Naive thymus-derived CD8-positive, alpha-beta T cell (primary cell): Measurements from ENCODE around the gene MAP2K7. TPM values are rescaled to one million over a fixed set of nuclear protein-coding genes. Genes with fewer than 3 reads are reported as not detected.
"Not testable (repeated sequence)": the region's sequence is repeated elsewhere in the genome, so short reads cannot be mapped to it uniquely, and the experiment has no call there.

ENCODE experiments used
- ATAC-seq, 2 donors: fragments of 150-1000 bp; cut with Tn5 transposase in 1 of 2; sonication (Bioruptor Pico), chemical (Tn5 transposase) in 1 of 2; 1 replicate in 1 of 2; 2 replicates in 1 of 2; pipeline ENCODE4 v1.10.0; 2021; ENCODE audit warnings: mild to moderate bottlenecking in 2 of 2, moderate library complexity in 2 of 2
- POLR2A ChIA-PET: fragments of 350-600 bp; sonication (Branson Sonifier 250); formaldehyde crosslinking; loops from one replicate; lab custom pipeline; 2021; ENCODE audit warnings: antibody characterized with exemption; lab: Charles Lee
- DNase-seq, 10 donors: peaks; one replicate each; pipeline versions ENCODE4 v3.0.0 to v3.0.0-alpha.2; 2020 to 2022
- H3K27ac Mint-ChIP-seq, 10 donors: one replicate each; pipeline ENCODE4 v1.8.0; 2020 to 2022; ENCODE audit warnings: mild to moderate bottlenecking in 10 of 10, mixed read lengths in 10 of 10, moderate library complexity in 4 of 10, inconsistent platforms in 1 of 10
- H3K27me3 Mint-ChIP-seq, 5 donors: one replicate each; pipeline ENCODE4 v1.8.0; 2021 to 2022; ENCODE audit warnings: mixed read lengths in 5 of 5
- H3K36me3 Mint-ChIP-seq, 3 donors: one replicate each; pipeline ENCODE4 v1.8.0; 2020 to 2022; ENCODE audit warnings: mixed read lengths in 3 of 3, mild to moderate bottlenecking in 2 of 3, inconsistent platforms in 1 of 3
- H3K4me1 Mint-ChIP-seq, 4 donors: one replicate each; pipeline ENCODE4 v1.8.0; 2021 to 2022; ENCODE audit warnings: mixed read lengths in 4 of 4
- H3K4me3 Mint-ChIP-seq, 10 donors: one replicate each; pipeline ENCODE4 v1.8.0; 2020 to 2022; ENCODE audit warnings: mild to moderate bottlenecking in 10 of 10, mixed read lengths in 10 of 10, moderate library complexity in 6 of 10, inconsistent platforms in 1 of 10
- H3K9me3 Mint-ChIP-seq, 9 donors: one replicate each; pipeline ENCODE4 v1.8.0; 2020 to 2022; ENCODE audit warnings: mixed read lengths in 9 of 9, mild to moderate bottlenecking in 3 of 9, inconsistent platforms in 1 of 9, moderate library complexity in 1 of 9
- polyA plus RNA-seq, 3 donors: library from polyadenylated mRNA; unstranded; fragments of 300-500 nt; fragmentation: Illumina TruSeq; gene quantifications; one replicate each; pipeline ENCODE4 v1.2.3, GENCODE V29; 2021
- total RNA-seq, 8 experiments: library from RNA in 2 of 8; stranded (reverse) in 2 of 8; gene quantifications; one replicate each; pipeline ENCODE4 v1.2.3 and lab custom pipeline; 2021 to 2026

Gene MAP2K7
- total and polyA plus RNA-seq, 5 experiments from 2014 or later = 1.8 to 86.9 (median 5.1) TPM

- H3K4me3 Mint-ChIP-seq, DNase-seq, H3K27ac Mint-ChIP-seq, POLR2A ChIA-PET, H3K36me3 Mint-ChIP-seq, H3K4me1 Mint-ChIP-seq, H3K9me3 Mint-ChIP-seq, ATAC-seq: not testable (repeated sequence)
- peaks cover 1 to 38% (median 12%) of the 10 kb centered on the region in 5 donors for H3K27me3 Mint-ChIP-seq
Observed at GRCh38 chr19:7893362-7894101, 10.1 kb upstream of the MAP2K7 start.

GRCh38 chr19:7894612-7895309 lies 8.9 kb upstream of the MAP2K7 start:
- Mint-ChIP-seq H3K9me3 (no peaks in the 10 kb centered on the region), H3K27me3 (peaks cover 1 to 31% (median 9%) of the 10 kb centered on the region in 5 donors), H3K36me3 (no peaks in the 10 kb centered on the region), H3K27ac (no peak overlapping the region), H3K4me3 (no peak overlapping the region), H3K4me1 (no peaks in the 10 kb centered on the region)
- ATAC-seq = no peak
- no peak for DNase-seq
- POLR2A ChIA-PET = no interaction called here

GRCh38 chr19:7895565-7895964 lies 8.1 kb upstream of the MAP2K7 start:
- ATAC-seq (no peak), DNase-seq (no peak)
- Mint-ChIP-seq H3K27ac (peak overlapping the region in 1 of 10 donors; percentile 24), H3K4me3 (no peak overlapping the region), H3K36me3 (no peaks in the 10 kb centered on the region), H3K27me3 (peaks cover 0 to 29% (median 6%) of the 10 kb centered on the region in 5 donors), H3K9me3 (no peaks in the 10 kb centered on the region), H3K4me1 (no peaks in the 10 kb centered on the region)
- POLR2A ChIA-PET = no interaction called here

- Mint-ChIP-seq H3K27ac (no peak overlapping the region), H3K36me3 (no peaks in the 10 kb centered on the region), H3K4me3 (no peak overlapping the region), H3K9me3 (no peaks in the 10 kb centered on the region), H3K4me1 (peaks cover 0 to 2% (median 0%) of the 10 kb centered on the region in 4 donors), H3K27me3 (peaks cover 0 to 22% (median 0%) of the 10 kb centered on the region in 5 donors)
- POLR2A ChIA-PET = no interaction called here
- no peak for DNase-seq
- ATAC-seq = no peak
Observed at GRCh38 chr19:7897292-7897691, 6.4 kb upstream of the MAP2K7 start.

- no peak for ATAC-seq
- Mint-ChIP-seq H3K27me3 (peaks cover 0 to 18% (median 0%) of the 10 kb centered on the region in 5 donors), H3K4me1 (peaks cover 3 to 15% (median 12%) of the 10 kb centered on the region in 4 donors), H3K9me3 (peaks cover 0 to 3% (median 0%) of the 10 kb centered on the region in 9 donors), H3K36me3 (no peaks in the 10 kb centered on the region), H3K4me3 (no peak overlapping the region), H3K27ac (no peak overlapping the region)
- DNase-seq = no peak
- POLR2A ChIA-PET = no interaction called here
Observed at GRCh38 chr19:7898967-7899366, 4.7 kb upstream of the MAP2K7 start.

GRCh38 chr19:7899751-7900378 lies 3.8 kb upstream of the MAP2K7 start:
- Mint-ChIP-seq H3K4me3 (no peak overlapping the region), H3K36me3 (peaks cover 0 to under 1% (median 0%) of the 10 kb centered on the region in 3 donors), H3K27ac (no peak overlapping the region), H3K4me1 (peaks cover 7 to 22% (median 19%) of the 10 kb centered on the region in 4 donors), H3K9me3 (peaks cover 0 to 3% (median 0%) of the 10 kb centered on the region in 9 donors), H3K27me3 (peaks cover 0 to 10% (median 0%) of the 10 kb centered on the region in 5 donors)
- POLR2A ChIA-PET = interaction anchor here (0.5 to 1.7 kb wide), 5 partner anchors 10 to 1785 kb away, joined by 3 read pairs; partner anchors contain the start of gene SNAPC2
- ATAC-seq = no peak
- DNase-seq = no peak

- no peak for ATAC-seq
- Mint-ChIP-seq H3K4me1 (peaks cover 10 to 26% (median 24%) of the 10 kb centered on the region in 4 donors), H3K36me3 (peaks cover 0 to 3% (median 0%) of the 10 kb centered on the region in 3 donors), H3K27ac (peak overlapping the region in 2 of 10 donors; percentile 15 to 46), H3K27me3 (peaks cover 0 to 6% (median 0%) of the 10 kb centered on the region in 5 donors), H3K4me3 (peak overlapping the region in 1 of 10 donors; percentile 20), H3K9me3 (peaks cover 0 to 3% (median 0%) of the 10 kb centered on the region in 9 donors)
- DNase-seq = no peak
- POLR2A ChIA-PET = interaction anchor here (0.5 to 1.7 kb wide), 5 partner anchors 11 to 1785 kb away, joined by 3 read pairs; partner anchors contain the start of gene SNAPC2
Observed at GRCh38 chr19:7900401-7900870, 3.2 kb upstream of the MAP2K7 start.

- no peak for ATAC-seq
- Mint-ChIP-seq H3K9me3 (peaks cover 0 to 3% (median 0%) of the 10 kb centered on the region in 9 donors), H3K27me3 (peaks cover 0 to 6% (median 0%) of the 10 kb centered on the region in 5 donors), H3K36me3 (peaks cover 0 to 6% (median 3%) of the 10 kb centered on the region in 3 donors), H3K27ac (no peak overlapping the region), H3K4me1 (peaks cover 13 to 30% (median 29%) of the 10 kb centered on the region in 4 donors), H3K4me3 (peak overlapping the region in 1 of 10 donors; percentile 20)
- POLR2A ChIA-PET = interaction anchor here (0.6 to 1.7 kb wide), 4 partner anchors 11 to 265 kb away, joined by 3 to 4 read pairs (median 3); partner anchors contain the start of gene SNAPC2
- no peak for DNase-seq
Observed at GRCh38 chr19:7900931-7901330, 2.7 kb upstream of the MAP2K7 start.

GRCh38 chr19:7901337-7901736 lies 2.3 kb upstream of the MAP2K7 start:
- H3K27ac Mint-ChIP-seq = no peak overlapping the region
- ATAC-seq (no peak), DNase-seq (no peak)
- peaks cover 15 to 34% (median 33%) of the 10 kb centered on the region in 4 donors for H3K4me1 Mint-ChIP-seq
- no peak overlapping the region for H3K4me3 Mint-ChIP-seq
- peaks cover 0 to 6% (median 0%) of the 10 kb centered on the region in 5 donors for H3K27me3 Mint-ChIP-seq
- peaks cover 0 to 3% (median 0%) of the 10 kb centered on the region in 9 donors for H3K9me3 Mint-ChIP-seq
- H3K36me3 Mint-ChIP-seq = peaks cover 0 to 7% (median 6%) of the 10 kb centered on the region in 3 donors
- POLR2A ChIA-PET = interaction anchor here (1.2 to 1.7 kb wide), 2 partner anchors 19 to 33 kb away, joined by 3 to 4 read pairs; partner anchors contain the start of gene SNAPC2

GRCh38 chr19:7902796-7903243 lies 857 bp upstream of the MAP2K7 start:
- DNase-seq = no peak
- Mint-ChIP-seq H3K36me3 (peaks cover 0 to 11% (median 6%) of the 10 kb centered on the region in 3 donors), H3K27me3 (peaks cover 0 to 6% (median 0%) of the 10 kb centered on the region in 5 donors), H3K9me3 (peaks cover 0 to 3% (median 0%) of the 10 kb centered on the region in 9 donors), H3K4me1 (peaks cover 16 to 43% (median 41%) of the 10 kb centered on the region in 4 donors), H3K27ac (peak overlapping the region; percentile 90 to 99 (median 94)), H3K4me3 (peak overlapping the region; percentile 84 to 95 (median 90))
- POLR2A ChIA-PET = interaction anchor here (0.6 to 3.0 kb wide), 13 partner anchors 11 to 833 kb away, joined by 3 to 69 read pairs (median 4); partner anchors contain the start of genes PET100, SNAPC2, TIMM44 and XAB2
- no peak for ATAC-seq

- Mint-ChIP-seq H3K36me3 (peaks cover 0 to 11% (median 6%) of the 10 kb centered on the region in 3 donors), H3K27ac (peak overlapping the region; percentile 86 to 97 (median 94)), H3K4me1 (peaks cover 16 to 48% (median 42%) of the 10 kb centered on the region in 4 donors), H3K4me3 (peak overlapping the region; percentile 83 to 95 (median 90)), H3K27me3 (peaks cover 0 to 6% (median 0%) of the 10 kb centered on the region in 5 donors), H3K9me3 (peaks cover 0 to 3% (median 0%) of the 10 kb centered on the region in 9 donors)
- DNase-seq (peak in 8 of 10 donors; percentile 74 to 88 (median 76)), ATAC-seq (peak; percentile 50 to 72)
- POLR2A ChIA-PET = interaction anchor here (0.6 to 3.0 kb wide), 19 partner anchors 8 to 1133 kb away, joined by 3 to 69 read pairs (median 3); partner anchors contain the start of genes NDUFA7, PET100, RPS28 and SNAPC2
Observed at GRCh38 chr19:7904074-7905020, 670 bp downstream of the MAP2K7 start.
